PC-3 (cell line): ENCODE measurements around the gene SLC6A17.

ENCODE experiments used
- EZH2 ChIP-seq: fragments of 300-600 bp; sonication (generic); IDR thresholded peaks from one replicate; pipeline ENCODE4 v1.6.1; 2017; ENCODE audit warnings: antibody characterized with exemption, mild to moderate bottlenecking, low read length; ENCODE audit not compliant: unreplicated experiment
- TF ChIP-seq, protein P1 (sequence below): fragments of 300-600 bp; sonication (generic); conservative IDR thresholded peaks from 2 replicates; pipeline ENCODE4 v1.5.1; 2017; ENCODE audit warnings: antibody characterized with exemption, low read depth, mild to moderate bottlenecking, low read length

- TF ChIP-seq, protein P1, sequence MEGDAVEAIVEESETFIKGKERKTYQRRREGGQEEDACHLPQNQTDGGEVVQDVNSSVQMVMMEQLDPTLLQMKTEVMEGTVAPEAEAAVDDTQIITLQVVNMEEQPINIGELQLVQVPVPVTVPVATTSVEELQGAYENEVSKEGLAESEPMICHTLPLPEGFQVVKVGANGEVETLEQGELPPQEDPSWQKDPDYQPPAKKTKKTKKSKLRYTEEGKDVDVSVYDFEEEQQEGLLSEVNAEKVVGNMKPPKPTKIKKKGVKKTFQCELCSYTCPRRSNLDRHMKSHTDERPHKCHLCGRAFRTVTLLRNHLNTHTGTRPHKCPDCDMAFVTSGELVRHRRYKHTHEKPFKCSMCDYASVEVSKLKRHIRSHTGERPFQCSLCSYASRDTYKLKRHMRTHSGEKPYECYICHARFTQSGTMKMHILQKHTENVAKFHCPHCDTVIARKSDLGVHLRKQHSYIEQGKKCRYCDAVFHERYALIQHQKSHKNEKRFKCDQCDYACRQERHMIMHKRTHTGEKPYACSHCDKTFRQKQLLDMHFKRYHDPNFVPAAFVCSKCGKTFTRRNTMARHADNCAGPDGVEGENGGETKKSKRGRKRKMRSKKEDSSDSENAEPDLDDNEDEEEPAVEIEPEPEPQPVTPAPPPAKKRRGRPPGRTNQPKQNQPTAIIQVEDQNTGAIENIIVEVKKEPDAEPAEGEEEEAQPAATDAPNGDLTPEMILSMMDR, result no peak
- TF ChIP-seq EZH2, result no peak
Measured at GRCh38 chr1:110248746-110249145, 98.5 kb downstream of the SLC6A17 start.
